Retina (tissue), 1 donor: ENCODE measurements around the gene GPR83.
"Not testable (repeated sequence)": the region's sequence is repeated elsewhere in the genome, so short reads cannot be mapped to it uniquely, and the experiment has no call there.

Experiments
- DNase-seq: peaks from one replicate; pipeline ENCODE4 v3.0.0-alpha.2; 2016

Gene GPR83

GRCh38 chr11:94400839-94401772 is at the start of gene GPR83:
Gene GPR83 (minus strand): TSS chr11:94401419. CDS start chr11:94401247, 172 bp downstream.
- DNase-seq, result peak; percentile 81

GRCh38 chr11:94450048-94450447 is 48.8 kb upstream of the GPR83 start:
- DNase-seq, result no peak

GRCh38 chr11:94449437-94449836 is 48.2 kb upstream of the GPR83 start:
- no peak for DNase-seq

GRCh38 chr11:94449029-94449428 is 47.8 kb upstream of the GPR83 start:
- DNase-seq, result no peak

GRCh38 chr11:94447149-94447548 is 45.9 kb upstream of the GPR83 start:
- no peak for DNase-seq

- no peak for DNase-seq
Observed at GRCh38 chr11:94445641-94446040, 44.4 kb upstream of the GPR83 start.

GRCh38 chr11:94433049-94433448 is 31.8 kb upstream of the GPR83 start:
- DNase-seq, result no peak

GRCh38 chr11:94424662-94425061 is 23.4 kb upstream of the GPR83 start:
- DNase-seq, result no peak

GRCh38 chr11:94424011-94424410 is 22.8 kb upstream of the GPR83 start:
- no peak for DNase-seq

- DNase-seq, result no peak
Observed at GRCh38 chr11:94423507-94423906, 22.3 kb upstream of the GPR83 start.

GRCh38 chr11:94418123-94418765 is 17.0 kb upstream of the GPR83 start:
- DNase-seq, result no peak

- no peak for DNase-seq
Observed at GRCh38 chr11:94417386-94417987, 16.3 kb upstream of the GPR83 start.

- DNase-seq, result no peak
Observed at GRCh38 chr11:94405062-94405833, 4.0 kb upstream of the GPR83 start.

GRCh38 chr11:94402355-94402754 is 1.1 kb upstream of the GPR83 start:
- DNase-seq, result no peak

GRCh38 chr11:94401773-94402265 is 600 bp upstream of the GPR83 start:
- DNase-seq, result no peak

- DNase-seq, result no peak
Observed at GRCh38 chr11:94400457-94400838, 771 bp downstream of the GPR83 start.

- peak; percentile 46 for DNase-seq
Observed at GRCh38 chr11:94400050-94400449, 1.2 kb downstream of the GPR83 start.

GRCh38 chr11:94398101-94398500 is 3.1 kb downstream of the GPR83 start:
- no peak for DNase-seq

- no peak for DNase-seq
Observed at GRCh38 chr11:94396282-94396681, 4.9 kb downstream of the GPR83 start.

- DNase-seq, result not testable (repeated sequence)
Observed at GRCh38 chr11:94391937-94392336, 9.3 kb downstream of the GPR83 start.

GRCh38 chr11:94379613-94380012 is 21.6 kb downstream of the GPR83 start:
- DNase-seq, result no peak

- no peak for DNase-seq
Observed at GRCh38 chr11:94376841-94377240, 24.4 kb downstream of the GPR83 start.

GRCh38 chr11:94370576-94370975 is 30.6 kb downstream of the GPR83 start:
- not testable (repeated sequence) for DNase-seq
